PC-9 (cell line): Measurements from ENCODE around the gene TRABD2B. TPM values are rescaled to one million over a fixed set of nuclear protein-coding genes. Genes with fewer than 3 reads are reported as not detected.

Source experiments
- BruUV-seq: library from RNA; stranded (reverse); fragments of 400-500 nt; replicated peaks from 2 replicates; lab custom pipeline; 2021; lab: Mats Ljungman, UMichigan
- CTCF ChIA-PET: fragments of 300-600 bp; sonication (Branson Sonifier 250); formaldehyde crosslinking; loops from one replicate; lab custom pipeline; 2022; ENCODE audit warnings: antibody characterized with exemption; lab: Charles Lee
- POLR2A ChIA-PET: fragments of 300-600 bp; sonication (Branson Sonifier 250); formaldehyde crosslinking; loops from one replicate; lab custom pipeline; 2022; ENCODE audit warnings: antibody characterized with exemption; ENCODE audit not compliant: unreplicated experiment; lab: Charles Lee
- DNase-seq, 2 experiments: peaks; one replicate each; pipeline versions ENCODE4 v3.0.0 to v3.0.0-alpha.2; 2015 to 2022; ENCODE audit warnings: mixed read lengths in 1 of 2
- H2AFZ ChIP-seq: fragments of 200-600 bp; sonication (generic); 2 replicates; pipeline ENCODE4 v1.8.1; 2017; ENCODE audit warnings: antibody characterized with exemption
- H3F3A ChIP-seq: fragments of 200-600 bp; sonication (generic); 2 replicates; pipeline ENCODE4 v1.8.1; 2017; ENCODE audit warnings: antibody characterized with exemption, mild to moderate bottlenecking, low read depth; ENCODE audit not compliant: insufficient read depth
- H3K27ac ChIP-seq: fragments of 200-600 bp; sonication (generic); 2 replicates; pipeline ENCODE4 v1.6.1; 2016; ENCODE audit warnings: mixed run types
- H3K27me3 ChIP-seq: fragments of 200-600 bp; sonication (generic); 2 replicates; pipeline ENCODE4 v1.6.1; 2016; ENCODE audit warnings: low read depth, mixed run types; ENCODE audit not compliant: insufficient read depth
- H3K36me3 ChIP-seq: fragments of 200-600 bp; sonication (generic); 2 replicates; pipeline ENCODE4 v1.6.1; 2016; ENCODE audit warnings: low read depth, mixed run types
- H3K4me1 ChIP-seq: fragments of 200-600 bp; sonication (generic); replicated peaks from 2 replicates; pipeline ENCODE4 v1.6.1; 2016; ENCODE audit warnings: mixed run types; ENCODE audit not compliant: insufficient read depth
- H3K4me2 ChIP-seq: fragments of 200-600 bp; sonication (generic); 2 replicates; pipeline ENCODE4 v1.6.1; 2017; ENCODE audit warnings: mixed run types
- H3K4me3 ChIP-seq: fragments of 200-600 bp; sonication (generic); 2 replicates; pipeline ENCODE4 v1.6.1; 2016; ENCODE audit warnings: mixed run types
- H3K79me2 ChIP-seq: fragments of 200-600 bp; sonication (generic); 2 replicates; pipeline ENCODE4 v1.6.1; 2017; ENCODE audit warnings: low read depth, mixed run types
- H3K9me2 ChIP-seq: fragments of 200-600 bp; sonication (generic); 2 replicates; pipeline ENCODE4 v1.8.1; 2017; ENCODE audit warnings: mild to moderate bottlenecking; ENCODE audit not compliant: insufficient read depth
- H3K9me3 ChIP-seq: fragments of 200-600 bp; sonication (generic); 2 replicates; pipeline ENCODE4 v1.8.1; 2016; ENCODE audit warnings: low read depth; ENCODE audit not compliant: insufficient read depth
- H4K20me1 ChIP-seq: fragments of 200-600 bp; sonication (generic); 2 replicates; pipeline ENCODE4 v1.8.1; 2017; ENCODE audit not compliant: insufficient read depth
- EZH2 ChIP-seq: fragments of 200-600 bp; sonication (generic); IDR thresholded peaks from 2 replicates; pipeline ENCODE4 v1.8.0; 2017; ENCODE audit warnings: antibody characterized with exemption, low read depth
- intact Hi-C: fragments of 100-400 bp; cut with micrococcal nuclease; formaldehyde crosslinking; loops from one replicate; pipeline ENCODE4 v1.10.0; 2022; ENCODE audit not compliant: unreplicated experiment
- total RNA-seq: library from RNA; stranded (reverse); gene quantifications from 2 replicates; pipeline ENCODE4 v1.2.3, GENCODE V29; 2021
- TF ChIP-seq, protein P1 (sequence below): fragments of 200-600 bp; sonication (generic); conservative IDR thresholded peaks from 2 replicates; pipeline ENCODE4 v1.6.1; 2017; ENCODE audit warnings: mixed run types, antibody characterized with exemption, mild to moderate bottlenecking, moderate library complexity

Gene TRABD2B
- total RNA-seq, 1 experiment from 2014 or later = not detected

DNA sequence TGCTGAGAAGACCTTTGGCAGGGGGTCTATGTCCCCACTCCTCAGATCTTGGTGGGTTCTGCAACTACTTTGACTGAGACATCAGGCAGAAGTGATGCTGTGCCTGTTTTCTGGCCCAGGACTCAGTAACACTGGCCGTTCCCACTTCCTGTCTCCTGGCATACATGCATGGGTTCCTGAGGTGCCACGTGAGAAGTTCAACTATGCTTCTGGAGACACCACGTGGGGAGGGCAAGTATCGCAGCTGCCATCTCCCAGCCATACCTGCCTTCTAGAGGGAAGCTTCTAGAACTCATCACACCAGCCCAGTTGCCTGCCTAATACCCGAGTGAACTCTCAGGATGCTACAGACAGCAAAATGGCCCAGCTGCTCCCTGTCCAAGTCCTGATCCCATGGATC lies 65.8 kb downstream of the TRABD2B start:
- Histone ChIP-seq H4K20me1 (no peaks in the 10 kb centered on the region), H3K9me2 (no peaks in the 10 kb centered on the region), H3K9me3 (no peaks in the 10 kb centered on the region), H3K4me1 (no peaks in the 10 kb centered on the region), H3F3A (no peaks in the 10 kb centered on the region), H2AFZ (no peak overlapping the region), H3K36me3 (no peaks in the 10 kb centered on the region), H3K4me2 (no peak overlapping the region), H3K79me2 (no peaks in the 10 kb centered on the region), H3K4me3 (no peak overlapping the region), H3K27ac (no peak overlapping the region), H3K27me3 (peaks cover 14% of the 10 kb centered on the region; the same call in 1 of the 2 replicates)
- TF ChIP-seq, protein P1, sequence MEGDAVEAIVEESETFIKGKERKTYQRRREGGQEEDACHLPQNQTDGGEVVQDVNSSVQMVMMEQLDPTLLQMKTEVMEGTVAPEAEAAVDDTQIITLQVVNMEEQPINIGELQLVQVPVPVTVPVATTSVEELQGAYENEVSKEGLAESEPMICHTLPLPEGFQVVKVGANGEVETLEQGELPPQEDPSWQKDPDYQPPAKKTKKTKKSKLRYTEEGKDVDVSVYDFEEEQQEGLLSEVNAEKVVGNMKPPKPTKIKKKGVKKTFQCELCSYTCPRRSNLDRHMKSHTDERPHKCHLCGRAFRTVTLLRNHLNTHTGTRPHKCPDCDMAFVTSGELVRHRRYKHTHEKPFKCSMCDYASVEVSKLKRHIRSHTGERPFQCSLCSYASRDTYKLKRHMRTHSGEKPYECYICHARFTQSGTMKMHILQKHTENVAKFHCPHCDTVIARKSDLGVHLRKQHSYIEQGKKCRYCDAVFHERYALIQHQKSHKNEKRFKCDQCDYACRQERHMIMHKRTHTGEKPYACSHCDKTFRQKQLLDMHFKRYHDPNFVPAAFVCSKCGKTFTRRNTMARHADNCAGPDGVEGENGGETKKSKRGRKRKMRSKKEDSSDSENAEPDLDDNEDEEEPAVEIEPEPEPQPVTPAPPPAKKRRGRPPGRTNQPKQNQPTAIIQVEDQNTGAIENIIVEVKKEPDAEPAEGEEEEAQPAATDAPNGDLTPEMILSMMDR = peak; percentile 39
- no peak for TF ChIP-seq EZH2
- intact Hi-C loops = no loop called here
- POLR2A ChIA-PET = no interaction called here
- no TSS peak for BruUV-seq
- CTCF ChIA-PET = no interaction called here
- DNase-seq = no peak

DNA sequence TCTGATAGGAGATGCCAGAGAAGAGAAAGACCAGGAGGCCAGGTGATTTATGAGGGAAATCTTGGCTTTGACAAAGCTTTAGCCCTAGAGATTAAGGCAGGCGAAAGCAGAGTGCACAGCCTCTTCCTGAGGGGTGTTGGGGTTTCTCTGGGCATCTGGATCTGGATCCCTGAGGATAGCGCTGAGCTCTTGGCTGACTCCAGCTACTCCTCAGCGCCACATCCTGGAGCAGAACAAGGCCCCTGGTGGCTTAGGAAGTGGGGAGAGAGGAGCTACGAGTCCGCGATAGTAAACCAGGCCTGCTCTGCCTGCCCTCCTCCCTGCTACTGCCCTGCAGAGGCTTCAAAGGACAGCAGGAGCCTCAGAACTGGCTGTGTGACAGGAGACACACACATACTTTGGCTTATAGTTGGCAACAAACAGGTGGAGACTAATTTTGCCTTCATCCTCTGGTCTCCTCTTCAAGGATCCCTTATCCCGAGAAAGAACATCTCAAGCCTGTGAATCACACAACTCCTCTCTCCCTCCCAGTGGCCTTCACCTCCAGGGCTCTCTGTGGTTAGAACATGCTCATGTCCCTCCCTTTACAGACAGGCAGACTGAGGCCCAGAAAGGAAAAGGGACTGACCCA lies 66.9 kb downstream of the TRABD2B start:
- Histone ChIP-seq H3K4me3 (no peak overlapping the region), H3K27me3 (peaks cover 14% of the 10 kb centered on the region; the same call in 1 of the 2 replicates), H3F3A (no peaks in the 10 kb centered on the region), H3K4me1 (no peaks in the 10 kb centered on the region), H2AFZ (no peak overlapping the region), H4K20me1 (no peaks in the 10 kb centered on the region), H3K9me2 (no peaks in the 10 kb centered on the region), H3K36me3 (no peaks in the 10 kb centered on the region), H3K79me2 (no peaks in the 10 kb centered on the region), H3K9me3 (no peaks in the 10 kb centered on the region), H3K27ac (no peak overlapping the region), H3K4me2 (no peak overlapping the region)
- TF ChIP-seq, protein P1 = no peak
- TF ChIP-seq EZH2 = no peak
- ChIA-PET CTCF (no interaction called here), POLR2A (no interaction called here)
- BruUV-seq = no TSS peak
- intact Hi-C loops = no loop called here
- no peak for DNase-seq

DNA sequence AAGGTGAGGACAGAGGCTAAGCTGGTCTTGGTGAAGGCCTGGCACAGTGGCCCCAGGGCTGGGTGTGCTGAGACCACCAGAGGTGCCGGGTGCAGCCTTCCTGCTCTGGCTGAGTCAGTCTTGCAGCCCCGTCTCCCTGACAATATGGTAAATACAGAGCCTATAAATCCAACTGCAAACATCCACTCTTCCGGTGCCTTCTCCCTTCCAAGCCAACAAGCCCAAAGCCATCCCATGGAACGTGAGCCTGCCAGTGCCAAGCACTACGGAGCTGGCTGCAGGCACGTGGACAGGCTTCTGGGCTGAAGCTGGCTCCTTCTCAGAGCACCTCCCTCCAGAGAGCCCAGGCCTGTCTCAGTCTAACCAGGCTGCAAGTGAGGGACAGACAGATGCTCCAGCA lies 70.0 kb downstream of the TRABD2B start:
- intact Hi-C loops = no loop called here
- no peak for TF ChIP-seq EZH2
- TF ChIP-seq, protein P1 = no peak
- DNase-seq = no peak
- H3K4me2 ChIP-seq = no peak overlapping the region
- peaks cover 9% of the 10 kb centered on the region; the same call in 1 of the 2 replicates for H3K27me3 ChIP-seq
- ChIA-PET CTCF (no interaction called here), POLR2A (no interaction called here)
- no peak overlapping the region for H2AFZ ChIP-seq
- H3K79me2 ChIP-seq = no peaks in the 10 kb centered on the region
- no peaks in the 10 kb centered on the region for H3F3A ChIP-seq
- no peaks in the 10 kb centered on the region for H4K20me1 ChIP-seq
- no peaks in the 10 kb centered on the region for H3K9me3 ChIP-seq
- BruUV-seq = no TSS peak
- H3K36me3 ChIP-seq = no peaks in the 10 kb centered on the region
- H3K4me3 ChIP-seq = no peak overlapping the region
- H3K4me1 ChIP-seq = no peaks in the 10 kb centered on the region
- H3K9me2 ChIP-seq = no peaks in the 10 kb centered on the region
- H3K27ac ChIP-seq = no peak overlapping the region
